Peyer's patch (tissue), 4 donors: ENCODE data around the gene KRT7. TPM values are rescaled to one million over a fixed set of nuclear protein-coding genes. Genes with fewer than 3 reads are reported as not detected.

Source experiments
- DNase-seq, 3 donors: peaks; one replicate each; pipeline ENCODE4 v3.0.0-alpha.2; 2017 to 2019
- H3K27ac ChIP-seq, 4 donors: fragments of 200-600 bp; sonication (generic); one replicate each; pipeline ENCODE4 v1.5.1; 2016 to 2019
- H3K27me3 ChIP-seq, 2 donors: fragments of 200-600 bp; sonication (generic); one replicate each; pipeline ENCODE4 v1.5.1; 2019
- H3K36me3 ChIP-seq, 3 donors: fragments of 200-600 bp; sonication (generic); one replicate each; pipeline ENCODE4 v1.5.1; 2016 to 2019
- H3K4me1 ChIP-seq, 4 donors: fragments of 200-600 bp; sonication (generic); one replicate each; pipeline ENCODE4 v1.5.1; 2016 to 2019
- H3K4me3 ChIP-seq, 4 donors: fragments of 200-600 bp; sonication (generic); 1 replicate in 3 of 4; 2 replicates in 1 of 4; pipeline ENCODE4 v1.5.1; 2016 to 2019; ENCODE audit warnings: mild to moderate bottlenecking in 1 of 4
- H3K9me3 ChIP-seq, 4 donors: fragments of 200-600 bp; sonication (generic); one replicate each; pipeline ENCODE4 v1.5.1; 2016 to 2019; ENCODE audit warnings: mild to moderate bottlenecking in 1 of 4
- CTCF ChIP-seq, 6 experiments: fragments of 450-650 bp in 4 of 6; fragments of 200-600 bp in 2 of 6; sonication (generic) in 1 of 6; IDR thresholded peaks; one replicate each; pipeline ENCODE4 v1.5.1; 2017 to 2019; ENCODE audit warnings: antibody characterized with exemption in 6 of 6, mild to moderate bottlenecking in 3 of 6, moderate library complexity in 1 of 6
- POLR2A ChIP-seq, 2 donors: fragments of 450-650 bp; IDR thresholded peaks; one replicate each; pipeline ENCODE4 v1.5.1; 2017; ENCODE audit warnings: antibody characterized with exemption in 2 of 2, mild to moderate bottlenecking in 2 of 2, moderate library complexity in 2 of 2
- total RNA-seq, 4 donors: library from RNA; depleted of rRNA; stranded (reverse); fragments of >200 nt; gene quantifications; one replicate each; pipeline ENCODE4 v1.1.0, GENCODE V29; 2016

The KRT7 gene
- total RNA-seq, 4 donors from 2014 or later = 0.67 to 1.2 TPM; not detected in 2

GRCh38 chr12:52244615-52244994 is 11.6 kb downstream of the KRT7 start:
- Histone ChIP-seq H3K4me1 (peaks cover 0 to 10% (median 0%) of the 10 kb centered on the region in 4 donors), H3K27me3 (no peaks in the 10 kb centered on the region), H3K9me3 (no peaks in the 10 kb centered on the region), H3K27ac (peak overlapping the region in 1 of 4 donors; percentile 51), H3K36me3 (no peaks in the 10 kb centered on the region), H3K4me3 (no peak overlapping the region)
- DNase-seq = no peak
- TF ChIP-seq POLR2A (IDR thresholded peaks at IDR 0.05) (no peak), CTCF (IDR thresholded peaks at IDR 0.05) (no peak)

- H3K27ac ChIP-seq = no peak overlapping the region
- peaks cover 0 to 10% (median 0%) of the 10 kb centered on the region in 4 donors for H3K4me1 ChIP-seq
- H3K27me3 ChIP-seq = no peaks in the 10 kb centered on the region
- no peaks in the 10 kb centered on the region for H3K9me3 ChIP-seq
- DNase-seq = peak in 1 of 3 donors; percentile 30
- TF ChIP-seq CTCF (IDR thresholded peaks at IDR 0.05) = no peak
- TF ChIP-seq POLR2A (IDR thresholded peaks at IDR 0.05) = no peak
- H3K36me3 ChIP-seq = no peaks in the 10 kb centered on the region
- H3K4me3 ChIP-seq = no peak overlapping the region
Observed at GRCh38 chr12:52245259-52245961, 12.4 kb downstream of the KRT7 start.

GRCh38 chr12:52245962-52246569 is 13.0 kb downstream of the KRT7 start:
- H3K36me3 ChIP-seq = no peaks in the 10 kb centered on the region
- no peaks in the 10 kb centered on the region for H3K9me3 ChIP-seq
- H3K4me3 ChIP-seq = no peak overlapping the region
- H3K4me1 ChIP-seq = peaks cover 0 to 10% (median 0%) of the 10 kb centered on the region in 4 donors
- no peaks in the 10 kb centered on the region for H3K27me3 ChIP-seq
- no peak overlapping the region for H3K27ac ChIP-seq
- no peak for DNase-seq
- no peak for TF ChIP-seq CTCF (IDR thresholded peaks at IDR 0.05)
- TF ChIP-seq POLR2A (IDR thresholded peaks at IDR 0.05) = no peak

- H3K4me3 ChIP-seq = no peak overlapping the region
- no peaks in the 10 kb centered on the region for H3K36me3 ChIP-seq
- DNase-seq = peak in 1 of 3 donors; percentile 27
- no peaks in the 10 kb centered on the region for H3K9me3 ChIP-seq
- no peaks in the 10 kb centered on the region for H3K27me3 ChIP-seq
- H3K4me1 ChIP-seq = peaks cover 0 to 10% (median 0%) of the 10 kb centered on the region in 4 donors
- no peak overlapping the region for H3K27ac ChIP-seq
- TF ChIP-seq CTCF (IDR thresholded peaks at IDR 0.05) = no peak
- TF ChIP-seq POLR2A (IDR thresholded peaks at IDR 0.05) = no peak
Observed at GRCh38 chr12:52246720-52247621, 13.9 kb downstream of the KRT7 start.

- peaks cover 0 to 10% (median 0%) of the 10 kb centered on the region in 4 donors for H3K4me1 ChIP-seq
- no peaks in the 10 kb centered on the region for H3K9me3 ChIP-seq
- no peak for DNase-seq
- TF ChIP-seq POLR2A (IDR thresholded peaks at IDR 0.05) = no peak
- TF ChIP-seq CTCF (IDR thresholded peaks at IDR 0.05) = no peak
- H3K4me3 ChIP-seq = no peak overlapping the region
- H3K36me3 ChIP-seq = no peaks in the 10 kb centered on the region
- H3K27me3 ChIP-seq = no peaks in the 10 kb centered on the region
- H3K27ac ChIP-seq = no peak overlapping the region
Observed at GRCh38 chr12:52247622-52248540, 14.8 kb downstream of the KRT7 start.
